OCI-LY3 (cell line): ENCODE results near the gene PLXNB1.

ENCODE experiments used
- EZH2phosphoT487 ChIP-seq: fragments of 200-600 bp; shearing (Covaris generic); IDR thresholded peaks from 2 replicates; pipeline ENCODE4 v1.6.1; 2018; ENCODE audit warnings: antibody characterized with exemption, mixed run types, low read depth
- TF ChIP-seq, protein P1 (sequence below): fragments of 200-600, 300-600 bp; sonication (generic); IDR thresholded peaks from 2 replicates; pipeline ENCODE4 v1.5.1; 2014; ENCODE audit warnings: antibody characterized with exemption, low read length, low read depth

DNA sequence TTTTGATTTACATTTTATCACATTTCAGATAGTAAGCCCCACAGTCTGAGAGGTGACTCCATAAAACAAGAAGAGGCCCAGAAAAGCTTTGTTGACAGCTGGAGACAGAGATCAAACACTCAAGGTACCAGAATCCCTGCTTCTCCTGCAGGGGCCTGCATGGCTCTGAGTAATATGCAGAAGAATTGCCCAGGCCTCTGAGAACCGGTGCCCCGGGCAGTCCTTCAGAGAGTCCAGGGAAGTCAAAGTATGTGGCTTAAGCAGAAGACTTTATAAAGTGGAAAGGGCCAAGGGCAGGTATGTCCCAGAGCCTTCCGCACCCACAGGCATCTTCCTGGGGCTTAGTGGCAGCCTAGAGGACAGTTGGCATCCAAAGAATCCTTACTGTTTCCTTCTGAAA lies 29.4 kb upstream of the PLXNB1 start:
- TF ChIP-seq, protein P1, sequence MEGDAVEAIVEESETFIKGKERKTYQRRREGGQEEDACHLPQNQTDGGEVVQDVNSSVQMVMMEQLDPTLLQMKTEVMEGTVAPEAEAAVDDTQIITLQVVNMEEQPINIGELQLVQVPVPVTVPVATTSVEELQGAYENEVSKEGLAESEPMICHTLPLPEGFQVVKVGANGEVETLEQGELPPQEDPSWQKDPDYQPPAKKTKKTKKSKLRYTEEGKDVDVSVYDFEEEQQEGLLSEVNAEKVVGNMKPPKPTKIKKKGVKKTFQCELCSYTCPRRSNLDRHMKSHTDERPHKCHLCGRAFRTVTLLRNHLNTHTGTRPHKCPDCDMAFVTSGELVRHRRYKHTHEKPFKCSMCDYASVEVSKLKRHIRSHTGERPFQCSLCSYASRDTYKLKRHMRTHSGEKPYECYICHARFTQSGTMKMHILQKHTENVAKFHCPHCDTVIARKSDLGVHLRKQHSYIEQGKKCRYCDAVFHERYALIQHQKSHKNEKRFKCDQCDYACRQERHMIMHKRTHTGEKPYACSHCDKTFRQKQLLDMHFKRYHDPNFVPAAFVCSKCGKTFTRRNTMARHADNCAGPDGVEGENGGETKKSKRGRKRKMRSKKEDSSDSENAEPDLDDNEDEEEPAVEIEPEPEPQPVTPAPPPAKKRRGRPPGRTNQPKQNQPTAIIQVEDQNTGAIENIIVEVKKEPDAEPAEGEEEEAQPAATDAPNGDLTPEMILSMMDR: no peak
- no peak for TF ChIP-seq EZH2phosphoT487
